Uterus (tissue), 4 donors: Measurements from ENCODE around the gene ZNF22. TPM values are rescaled to one million over a fixed set of nuclear protein-coding genes. Genes with fewer than 3 reads are reported as not detected.

Source experiments
- DNase-seq, 2 donors: peaks; one replicate each; pipeline ENCODE4 v3.0.0-alpha.2; 2019 to 2020
- H3K27ac ChIP-seq, 2 donors: fragments of 200-600 bp; sonication (generic); 1 replicate in 1 of 2; 2 replicates in 1 of 2; pipeline ENCODE4 v1.5.1; 2016 to 2018
- H3K27me3 ChIP-seq, 2 donors: fragments of 200-600 bp; sonication (generic); one replicate each; pipeline ENCODE4 v1.5.1; 2018 to 2019; ENCODE audit warnings: control low read depth in 1 of 2
- H3K36me3 ChIP-seq, 2 donors: fragments of 200-600 bp; sonication (generic); one replicate each; pipeline ENCODE4 v1.5.1; 2019; ENCODE audit warnings: control low read depth in 1 of 2
- H3K4me1 ChIP-seq, 2 donors: fragments of 200-600 bp; sonication (generic); one replicate each; pipeline ENCODE4 v1.5.1; 2018 to 2019; ENCODE audit warnings: control low read depth in 1 of 2
- H3K4me3 ChIP-seq, 2 donors: fragments of 200-600 bp; sonication (generic); 1 replicate in 1 of 2; 2 replicates in 1 of 2; pipeline ENCODE4 v1.5.1; 2018 to 2019; ENCODE audit warnings: mild to moderate bottlenecking in 1 of 2
- H3K9me3 ChIP-seq, 2 donors: fragments of 200-600 bp; sonication (generic); one replicate each; pipeline ENCODE4 v1.5.1; 2019; ENCODE audit warnings: control low read depth in 1 of 2
- POLR2A ChIP-seq, 2 donors: fragments of 450-650 bp; IDR thresholded peaks; one replicate each; pipeline ENCODE4 v1.6.1; 2016; ENCODE audit warnings: antibody characterized with exemption in 2 of 2, mild to moderate bottlenecking in 1 of 2, moderate library complexity in 1 of 2
- intact Hi-C: fragments of 100-400 bp; cut with DNase I; formaldehyde crosslinking; loops from one replicate; pipeline ENCODE4 v1.15.1; 2023; ENCODE audit warnings: low total_unique reads
- total RNA-seq, 4 donors: library from RNA; depleted of rRNA in 3 of 4; stranded (reverse); fragments of >200 nt in 3 of 4; gene quantifications; one replicate each; pipeline versions ENCODE4 v1.1.0 to v1.2.4, GENCODE V29; 2014 to 2023
- TF ChIP-seq, protein P1 (sequence below), 4 experiments: fragments of 200-600 bp in 2 of 4; fragments of 450-650 bp in 2 of 4; sonication (generic) in 2 of 4; IDR thresholded peaks; one replicate each; pipeline ENCODE4 v1.5.1; 2016 to 2019; ENCODE audit warnings: antibody characterized with exemption in 4 of 4, mild to moderate bottlenecking in 2 of 4, moderate library complexity in 1 of 4
- donor health status: DM: yes; HTN: yes; CAD: no.

ZNF22 gene
- total RNA-seq, 4 donors from 2014 or later: 20.7 to 78.1 (median 34.6) TPM

DNA sequence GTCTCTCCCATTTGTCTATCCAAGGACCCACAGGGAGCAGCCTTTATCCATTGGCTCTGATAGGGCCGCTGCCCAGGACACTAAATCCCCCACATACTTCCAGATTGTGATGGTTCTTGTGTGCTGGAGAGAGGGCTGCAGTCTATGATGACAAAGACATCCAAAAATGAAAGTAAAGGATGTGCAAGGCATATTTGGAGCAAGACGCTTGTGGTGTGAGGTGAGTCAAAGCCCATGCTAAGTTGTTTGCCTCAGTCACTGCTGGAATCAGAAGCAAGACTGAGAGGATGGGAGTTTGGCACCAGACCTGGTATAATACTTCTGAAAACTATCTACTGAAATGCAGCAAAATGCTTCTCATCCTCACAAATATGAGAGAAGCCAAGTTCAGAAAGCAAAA, 22.7 kb downstream of the ZNF22 start:
- Histone ChIP-seq H3K4me1 (no peaks in the 10 kb centered on the region), H3K4me3 (no peak overlapping the region), H3K36me3 (no peaks in the 10 kb centered on the region), H3K27ac (no peak overlapping the region), H3K27me3 (no peaks in the 10 kb centered on the region), H3K9me3 (no peaks in the 10 kb centered on the region)
- intact Hi-C loops: no loop called here
- DNase-seq: no peak
- TF ChIP-seq POLR2A (IDR thresholded peaks at IDR 0.05): no peak
- TF ChIP-seq, protein P1, sequence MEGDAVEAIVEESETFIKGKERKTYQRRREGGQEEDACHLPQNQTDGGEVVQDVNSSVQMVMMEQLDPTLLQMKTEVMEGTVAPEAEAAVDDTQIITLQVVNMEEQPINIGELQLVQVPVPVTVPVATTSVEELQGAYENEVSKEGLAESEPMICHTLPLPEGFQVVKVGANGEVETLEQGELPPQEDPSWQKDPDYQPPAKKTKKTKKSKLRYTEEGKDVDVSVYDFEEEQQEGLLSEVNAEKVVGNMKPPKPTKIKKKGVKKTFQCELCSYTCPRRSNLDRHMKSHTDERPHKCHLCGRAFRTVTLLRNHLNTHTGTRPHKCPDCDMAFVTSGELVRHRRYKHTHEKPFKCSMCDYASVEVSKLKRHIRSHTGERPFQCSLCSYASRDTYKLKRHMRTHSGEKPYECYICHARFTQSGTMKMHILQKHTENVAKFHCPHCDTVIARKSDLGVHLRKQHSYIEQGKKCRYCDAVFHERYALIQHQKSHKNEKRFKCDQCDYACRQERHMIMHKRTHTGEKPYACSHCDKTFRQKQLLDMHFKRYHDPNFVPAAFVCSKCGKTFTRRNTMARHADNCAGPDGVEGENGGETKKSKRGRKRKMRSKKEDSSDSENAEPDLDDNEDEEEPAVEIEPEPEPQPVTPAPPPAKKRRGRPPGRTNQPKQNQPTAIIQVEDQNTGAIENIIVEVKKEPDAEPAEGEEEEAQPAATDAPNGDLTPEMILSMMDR (IDR thresholded peaks at IDR 0.05): no peak

DNA sequence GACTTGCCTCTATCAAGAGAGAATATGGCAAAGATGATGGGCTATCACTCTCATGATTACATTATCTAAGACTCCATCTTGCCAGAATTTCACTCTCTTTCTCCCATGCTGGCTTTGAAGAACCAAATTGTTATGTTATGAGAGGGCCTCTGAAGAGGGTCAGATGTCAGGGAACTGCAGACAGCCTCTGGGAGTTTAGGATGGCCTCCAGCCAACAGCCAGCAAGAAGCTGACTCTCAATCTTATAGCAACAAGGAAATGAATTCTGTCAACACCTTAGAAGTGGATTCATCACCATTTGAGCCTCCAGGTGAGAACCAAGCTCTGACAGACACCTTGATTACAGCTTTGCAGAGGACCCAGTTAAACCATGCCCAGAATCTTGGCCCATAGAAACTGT, 33.6 kb downstream of the ZNF22 start:
- Histone ChIP-seq H3K4me1 (no peaks in the 10 kb centered on the region), H3K27me3 (no peaks in the 10 kb centered on the region), H3K4me3 (no peak overlapping the region), H3K9me3 (peaks cover 0 to 5% of the 10 kb centered on the region in 2 donors), H3K27ac (no peak overlapping the region), H3K36me3 (no peaks in the 10 kb centered on the region)
- DNase-seq: no peak
- intact Hi-C loops: no loop called here
- TF ChIP-seq, protein P1 (IDR thresholded peaks at IDR 0.05): no peak
- no peak for TF ChIP-seq POLR2A (IDR thresholded peaks at IDR 0.05)

DNA sequence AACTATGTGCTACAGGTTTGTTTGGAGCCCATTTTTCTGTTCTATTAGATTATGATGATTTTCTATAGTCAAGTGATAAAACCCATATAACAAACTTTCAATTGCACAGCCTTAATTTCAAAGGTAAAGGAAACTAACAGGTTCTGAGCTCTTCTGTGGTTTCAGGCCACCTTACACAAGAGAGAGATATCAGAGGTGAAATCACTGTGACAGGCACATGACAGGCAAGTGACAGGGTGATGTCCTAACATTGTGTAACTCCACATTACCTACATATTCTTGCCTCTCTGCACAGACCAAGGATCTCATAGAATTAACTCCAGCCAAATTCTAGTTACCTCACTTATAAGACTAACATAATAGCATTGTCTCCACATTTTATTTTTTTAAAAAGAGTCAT, 35.0 kb downstream of the ZNF22 start:
- Histone ChIP-seq H3K27me3 (no peaks in the 10 kb centered on the region), H3K9me3 (peaks cover 0 to 5% of the 10 kb centered on the region in 2 donors), H3K4me3 (no peak overlapping the region), H3K4me1 (no peaks in the 10 kb centered on the region), H3K36me3 (no peaks in the 10 kb centered on the region), H3K27ac (no peak overlapping the region)
- intact Hi-C loops: no loop called here
- DNase-seq: no peak
- no peak for TF ChIP-seq POLR2A (IDR thresholded peaks at IDR 0.05)

DNA sequence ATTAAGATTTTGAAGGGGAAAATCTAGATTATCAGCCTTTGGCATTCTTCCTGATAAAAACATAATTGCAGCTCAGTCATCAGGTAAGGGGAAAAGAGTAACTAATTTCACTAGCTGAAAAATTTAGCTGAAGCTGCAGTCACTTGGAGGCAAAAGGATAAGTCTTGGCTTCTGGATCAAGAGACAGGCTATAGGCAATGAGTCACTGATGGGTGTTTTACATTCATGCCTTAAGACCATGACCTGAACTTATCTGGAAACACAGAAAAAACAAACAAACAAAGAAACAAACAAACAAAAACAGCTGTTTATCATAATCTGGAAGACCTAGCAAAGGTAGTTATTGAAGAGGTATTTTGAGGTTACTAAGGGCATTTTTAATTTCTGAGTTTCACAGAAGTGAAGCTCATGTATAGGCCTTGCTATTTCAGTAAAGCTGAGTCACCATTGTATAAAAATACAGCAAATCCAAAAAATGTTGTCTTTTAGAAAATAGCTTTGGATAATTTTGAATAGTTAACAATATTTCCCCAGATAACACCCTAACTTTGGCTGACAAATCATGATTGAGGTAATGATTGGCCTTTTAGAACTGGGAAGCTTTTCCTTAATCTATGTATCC, 40.3 kb downstream of the ZNF22 start:
- Histone ChIP-seq H3K27ac (no peak overlapping the region), H3K4me3 (no peak overlapping the region), H3K4me1 (no peaks in the 10 kb centered on the region), H3K9me3 (no peaks in the 10 kb centered on the region), H3K36me3 (no peaks in the 10 kb centered on the region), H3K27me3 (no peaks in the 10 kb centered on the region)
- no peak for TF ChIP-seq POLR2A (IDR thresholded peaks at IDR 0.05)
- TF ChIP-seq, protein P1 (IDR thresholded peaks at IDR 0.05): no peak
- no peak for DNase-seq
- intact Hi-C loops: no loop called here

DNA sequence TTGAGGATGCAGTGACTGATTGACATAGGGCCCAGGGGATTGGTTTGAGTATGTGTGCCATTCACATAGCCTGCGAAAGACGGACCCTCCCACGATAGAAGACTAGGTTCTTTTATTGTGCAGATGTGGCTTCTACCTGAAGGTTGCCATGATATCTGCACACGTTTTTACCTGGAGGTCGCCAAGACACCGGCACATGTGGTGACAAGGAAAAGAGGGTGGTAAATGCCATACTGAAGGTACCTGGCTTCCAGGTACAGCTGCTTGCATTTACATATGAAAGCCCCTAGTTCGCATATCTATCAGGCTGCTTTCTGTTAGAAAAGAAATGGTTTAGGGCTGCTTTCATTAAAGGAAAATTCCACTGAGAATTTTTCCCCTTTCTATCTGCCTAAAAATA, 43.6 kb downstream of the ZNF22 start:
- H3K4me1 ChIP-seq: no peaks in the 10 kb centered on the region
- no peaks in the 10 kb centered on the region for H3K27me3 ChIP-seq
- H3K27ac ChIP-seq: no peak overlapping the region
- H3K9me3 ChIP-seq: no peaks in the 10 kb centered on the region
- H3K4me3 ChIP-seq: no peak overlapping the region
- intact Hi-C loops: no loop called here
- H3K36me3 ChIP-seq: no peaks in the 10 kb centered on the region
- TF ChIP-seq, protein P1 (IDR thresholded peaks at IDR 0.05): no peak
- TF ChIP-seq POLR2A (IDR thresholded peaks at IDR 0.05): no peak
- no peak for DNase-seq
